GM18520 (cell line): ENCODE measurements around the gene GNAL.
"Not testable (repeated sequence)": the region's sequence is repeated elsewhere in the genome, so short reads cannot be mapped to it uniquely, and the experiment has no call there.

Experiments
- ATAC-seq: cut with Tn5 transposase; IDR thresholded peaks from one replicate; pipeline ENCODE4 v1.9.1; 2021; ENCODE audit not compliant: unreplicated experiment

Gene GNAL

GRCh38 chr18:11668441-11669169, 20.5 kb upstream of the GNAL start:
- ATAC-seq, result no peak

GRCh38 chr18:11669271-11669947, 19.7 kb upstream of the GNAL start:
- ATAC-seq, result no peak

GRCh38 chr18:11669948-11670275, 19.2 kb upstream of the GNAL start:
- ATAC-seq, result no peak

- ATAC-seq, result no peak
Observed at GRCh38 chr18:11671156-11671555, 17.9 kb upstream of the GNAL start.

GRCh38 chr18:11672198-11672597, 16.9 kb upstream of the GNAL start:
- ATAC-seq, result no peak

- ATAC-seq, result no peak
Observed at GRCh38 chr18:11672846-11673454, 16.1 kb upstream of the GNAL start.

- no peak for ATAC-seq
Observed at GRCh38 chr18:11673560-11673959, 15.5 kb upstream of the GNAL start.

- no peak for ATAC-seq
Observed at GRCh38 chr18:11674119-11674518, 14.9 kb upstream of the GNAL start.

GRCh38 chr18:11676386-11676785, 12.7 kb upstream of the GNAL start:
- ATAC-seq, result no peak

GRCh38 chr18:11676867-11677266, 12.2 kb upstream of the GNAL start:
- ATAC-seq, result no peak

- no peak for ATAC-seq
Observed at GRCh38 chr18:11678211-11678610, 10.9 kb upstream of the GNAL start.

GRCh38 chr18:11689669-11690565, 853 bp downstream of the GNAL start:
- ATAC-seq, result peak; percentile 21

- not testable (repeated sequence) for ATAC-seq
Observed at GRCh38 chr18:11690660-11691059, 1.6 kb downstream of the GNAL start.

- ATAC-seq, result no peak
Observed at GRCh38 chr18:11695736-11696135, 6.7 kb downstream of the GNAL start.

- ATAC-seq, result no peak
Observed at GRCh38 chr18:11696451-11696850, 7.4 kb downstream of the GNAL start.

GRCh38 chr18:11700876-11701275, 11.8 kb downstream of the GNAL start:
- ATAC-seq, result no peak

GRCh38 chr18:11710578-11710977, 21.5 kb downstream of the GNAL start:
- ATAC-seq, result no peak

GRCh38 chr18:11713756-11714155, 24.7 kb downstream of the GNAL start:
- ATAC-seq, result no peak

- no peak for ATAC-seq
Observed at GRCh38 chr18:11714244-11714918, 25.3 kb downstream of the GNAL start.

GRCh38 chr18:11716767-11717315, 27.8 kb downstream of the GNAL start:
- not testable (repeated sequence) for ATAC-seq
